Caco-2 (cell line): ENCODE results near the gene EMX1. TPM values are rescaled to one million over a fixed set of nuclear protein-coding genes. Genes with fewer than 3 reads are reported as not detected.
A peak's percentile ranks its signal among the peaks of the same experiment; 100 is the strongest.

Source experiments
- BruUV-seq: library from RNA; stranded (reverse); fragments of 400-500 nt; replicated peaks from 2 replicates; lab custom pipeline; 2021; lab: Mats Ljungman, UMichigan
- CTCF ChIA-PET: fragments of 300-600 bp; sonication (Branson Sonifier 250); formaldehyde crosslinking; loops from one replicate; lab custom pipeline; 2022; ENCODE audit warnings: antibody characterized with exemption; lab: Charles Lee
- POLR2A ChIA-PET: fragments of 300-600 bp; sonication (Branson Sonifier 250); formaldehyde crosslinking; loops from one replicate; lab custom pipeline; 2022; ENCODE audit warnings: antibody characterized with exemption; lab: Charles Lee
- DNase-seq, 2 experiments: peaks; one replicate each; pipeline versions ENCODE4 v3.0.0 to v3.0.0-alpha.2; 2020 to 2022
- H3K27me3 ChIP-seq: replicated peaks from 2 replicates; pipeline ENCODE4 v1.6.0; 2011; ENCODE audit warnings: low read length; ENCODE audit not compliant: control insufficient read depth, insufficient read depth
- H3K36me3 ChIP-seq: 2 replicates; pipeline ENCODE4 v1.5.1; 2011; ENCODE audit warnings: low read length; ENCODE audit not compliant: control insufficient read depth, insufficient read depth
- H3K4me1 ChIP-seq: fragments of 250-450 bp; sonication (Bioruptor Pico); 2 replicates; pipeline ENCODE4 v1.5.1; 2020; ENCODE audit warnings: mild to moderate bottlenecking
- H3K4me3 ChIP-seq: 2 replicates; pipeline ENCODE4 v1.5.1; 2011; ENCODE audit warnings: low read depth, mild to moderate bottlenecking, control low read depth, low read length
- H3K9me3 ChIP-seq: fragments of 250-450 bp; sonication (Bioruptor Pico); 2 replicates; pipeline ENCODE4 v1.5.1; 2020; ENCODE audit warnings: mild to moderate bottlenecking, moderate library complexity
- H3K27ac Mint-ChIP-seq: one replicate; pipeline ENCODE4 v1.8.0; 2022; ENCODE audit warnings: mixed read lengths; ENCODE audit not compliant: unreplicated experiment
- H3K27me3 Mint-ChIP-seq: one replicate; pipeline ENCODE4 v1.8.0; 2022; ENCODE audit warnings: mixed read lengths; ENCODE audit not compliant: insufficient read depth, unreplicated experiment
- H3K36me3 Mint-ChIP-seq: one replicate; pipeline ENCODE4 v1.8.0; 2022; ENCODE audit warnings: mild to moderate bottlenecking, mixed read lengths; ENCODE audit not compliant: insufficient read depth, unreplicated experiment
- H3K4me1 Mint-ChIP-seq: one replicate; pipeline ENCODE4 v1.8.0; 2022; ENCODE audit warnings: low read depth, mixed read lengths; ENCODE audit not compliant: unreplicated experiment
- H3K4me3 Mint-ChIP-seq: one replicate; pipeline ENCODE4 v1.8.0; 2022; ENCODE audit warnings: mild to moderate bottlenecking, moderate library complexity, mixed read lengths; ENCODE audit not compliant: unreplicated experiment
- H3K9me3 Mint-ChIP-seq: one replicate; pipeline ENCODE4 v1.8.0; 2022; ENCODE audit warnings: mixed read lengths; ENCODE audit not compliant: unreplicated experiment
- CTCF ChIP-seq, 2 experiments: fragments of 200-600 bp in 1 of 2; IDR thresholded peaks; 1 replicate in 1 of 2; 2 replicates in 1 of 2; pipeline versions ENCODE4 v1.5.1 to v1.8.0; 2011 to 2022; ENCODE audit warnings: antibody characterized with exemption in 1 of 2, control low read depth in 1 of 2, inconsistent platforms in 1 of 2, low read depth in 1 of 2, low read length in 1 of 2, mild to moderate bottlenecking in 1 of 2, moderate library complexity in 1 of 2; ENCODE audit not compliant: insufficient read depth in 1 of 2, severe bottlenecking in 1 of 2, unreplicated experiment in 1 of 2
- intact Hi-C: fragments of 100-400 bp; cut with micrococcal nuclease; formaldehyde crosslinking; loops from one replicate; pipeline ENCODE4 v1.10.0; 2022; ENCODE audit not compliant: unreplicated experiment
- total RNA-seq: library from RNA; stranded (reverse); gene quantifications from 2 replicates; pipeline ENCODE4 v1.2.3, GENCODE V29; 2022

Gene EMX1
- total RNA-seq, 1 experiment from 2014 or later, result 3.6 TPM

DNA sequence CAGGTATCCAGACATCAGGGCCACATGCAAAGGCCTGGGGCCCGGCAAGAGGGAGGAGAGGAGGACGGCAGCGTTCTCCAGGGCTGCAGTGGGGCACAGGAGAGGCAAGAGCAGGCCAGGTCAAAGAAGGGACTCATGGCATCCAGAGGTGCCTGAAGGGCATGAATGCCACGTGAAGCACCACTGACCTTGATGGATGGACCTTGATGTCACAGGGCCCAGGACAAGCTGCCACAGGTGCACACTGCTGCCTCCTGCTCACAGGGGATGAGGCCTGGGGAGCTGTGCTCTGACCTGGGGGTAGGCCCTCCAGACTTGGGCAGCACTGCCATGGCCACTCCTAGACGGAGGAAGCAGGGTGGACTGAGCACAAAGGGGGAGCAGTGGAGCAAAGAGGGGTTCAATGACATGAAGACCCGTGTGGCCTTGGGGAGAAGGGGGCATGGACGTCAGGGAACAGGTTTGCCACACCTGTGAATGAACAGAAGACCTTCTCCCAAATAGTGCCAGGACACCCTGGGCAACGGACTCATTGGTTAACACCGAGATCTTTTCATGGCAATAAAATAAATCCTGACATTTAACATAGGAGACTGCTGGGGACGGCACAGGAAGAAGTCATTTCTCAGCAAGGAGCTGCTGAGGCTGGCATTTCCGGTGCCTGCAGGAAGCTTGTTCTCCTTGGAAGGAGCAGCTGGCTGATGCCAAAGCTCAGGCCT is 65.6 kb downstream of the EMX1 start:
- H3K36me3 Mint-ChIP-seq, result no peaks in the 10 kb centered on the region
- no peak overlapping the region for H3K4me3 ChIP-seq
- no peak for DNase-seq
- BruUV-seq, result no TSS peak
- peaks cover 32% of the 10 kb centered on the region for H3K4me1 ChIP-seq
- H3K27me3 Mint-ChIP-seq, result no peaks in the 10 kb centered on the region
- intact Hi-C loops, result no loop called here
- TF ChIP-seq CTCF (IDR thresholded peaks at IDR 0.05; ENCODE audit: insufficient read depth in 1 of 2, low read depth in 1 of 2, low read length in 1 of 2, severe bottlenecking in 1 of 2, unreplicated experiment in 1 of 2), result no peak
- no peaks in the 10 kb centered on the region for H3K9me3 Mint-ChIP-seq
- no peaks in the 10 kb centered on the region for H3K36me3 ChIP-seq
- no peak overlapping the region for H3K27ac Mint-ChIP-seq
- no peaks in the 10 kb centered on the region for H3K9me3 ChIP-seq
- H3K4me1 Mint-ChIP-seq, result peaks cover 30% of the 10 kb centered on the region
- no peak overlapping the region for H3K4me3 Mint-ChIP-seq
- POLR2A ChIA-PET, result no interaction called here
- CTCF ChIA-PET, result no interaction called here
- H3K27me3 ChIP-seq, result no peaks in the 10 kb centered on the region

DNA sequence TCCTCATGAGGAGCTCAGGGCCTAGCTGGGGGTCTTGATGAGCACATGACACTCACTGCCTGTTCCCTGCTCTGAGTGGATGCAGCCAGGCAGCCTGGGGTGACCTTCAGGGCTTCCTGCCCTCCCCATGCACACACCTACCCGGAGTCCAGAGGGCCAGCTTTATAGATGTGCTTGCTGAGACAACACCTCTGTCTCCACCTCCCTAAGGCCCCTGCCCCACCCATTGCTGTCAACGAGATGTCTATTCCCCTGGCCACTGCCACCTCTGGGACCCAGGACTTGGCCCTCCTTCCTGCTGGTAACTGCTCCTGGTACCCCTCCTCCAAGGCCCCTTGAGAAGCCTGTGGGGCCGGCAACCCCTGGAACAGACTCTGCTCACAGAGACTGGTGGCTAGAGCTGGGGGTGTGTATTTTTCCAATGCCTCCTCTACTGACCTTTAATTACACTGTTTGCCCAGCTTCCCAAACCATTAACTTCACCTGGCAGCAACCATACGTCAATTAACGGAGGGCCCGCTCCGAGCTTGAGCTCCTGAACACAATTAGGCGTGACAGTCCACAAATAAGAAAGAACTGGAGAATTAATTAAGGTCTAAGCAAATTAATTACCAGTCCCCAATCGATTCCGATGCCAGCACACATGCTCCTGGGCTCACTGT is 66.3 kb downstream of the EMX1 start:
- ChIA-PET POLR2A (no interaction called here), CTCF (interaction anchor here (1.3 kb wide), 1 partner anchor 10 kb away, joined by 3 read pairs; no protein-coding TSS in a partner anchor)
- Mint-ChIP-seq H3K4me1 (peaks cover 30% of the 10 kb centered on the region), H3K27me3 (no peaks in the 10 kb centered on the region), H3K27ac (no peak overlapping the region), H3K4me3 (no peak overlapping the region), H3K9me3 (no peaks in the 10 kb centered on the region), H3K36me3 (no peaks in the 10 kb centered on the region)
- Histone ChIP-seq H3K4me3 (no peak overlapping the region), H3K9me3 (no peaks in the 10 kb centered on the region), H3K4me1 (peaks cover 32% of the 10 kb centered on the region), H3K36me3 (no peaks in the 10 kb centered on the region), H3K27me3 (no peaks in the 10 kb centered on the region)
- DNase-seq, result no peak
- no TSS peak for BruUV-seq
- no peak for TF ChIP-seq CTCF (IDR thresholded peaks at IDR 0.05; ENCODE audit: insufficient read depth in 1 of 2, low read depth in 1 of 2, low read length in 1 of 2, severe bottlenecking in 1 of 2, unreplicated experiment in 1 of 2)
- intact Hi-C loops, result no loop called here

DNA sequence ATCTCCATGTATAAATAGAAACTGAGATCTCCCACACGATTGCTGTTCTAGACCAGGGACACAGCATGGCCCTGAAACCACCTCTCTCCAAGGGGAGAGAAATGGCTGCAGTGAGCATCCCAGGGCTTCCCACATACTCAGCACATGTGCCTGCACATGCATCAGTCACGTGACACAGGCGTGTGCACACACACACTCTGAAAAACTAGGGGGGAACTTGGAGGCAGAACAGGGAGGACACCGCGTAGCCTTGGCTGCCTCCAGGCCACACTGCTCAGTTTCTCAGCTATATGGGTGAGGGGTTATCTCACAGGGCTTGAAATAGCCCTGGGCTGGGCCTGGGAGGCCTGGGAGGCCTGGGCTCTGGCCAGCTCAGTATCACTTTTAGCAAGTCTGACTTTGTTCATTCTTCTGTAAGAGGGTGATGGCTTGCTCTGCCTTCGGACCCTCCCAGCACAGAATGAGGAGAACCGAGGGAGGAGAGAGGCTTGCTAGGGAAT is 66.9 kb downstream of the EMX1 start:
- no peak for DNase-seq
- no peak overlapping the region for H3K4me3 ChIP-seq
- CTCF ChIA-PET, result interaction anchor here (1.1 to 1.3 kb wide), 2 partner anchors 10 to 193 kb away, joined by 3 to 4 read pairs; no protein-coding TSS in a partner anchor
- TF ChIP-seq CTCF (IDR thresholded peaks at IDR 0.05; ENCODE audit: insufficient read depth in 1 of 2, low read depth in 1 of 2, low read length in 1 of 2, severe bottlenecking in 1 of 2, unreplicated experiment in 1 of 2), result no peak
- H3K27me3 ChIP-seq, result no peaks in the 10 kb centered on the region
- Mint-ChIP-seq H3K4me1 (peaks cover 30% of the 10 kb centered on the region), H3K9me3 (no peaks in the 10 kb centered on the region), H3K4me3 (no peak overlapping the region), H3K36me3 (no peaks in the 10 kb centered on the region), H3K27me3 (no peaks in the 10 kb centered on the region), H3K27ac (peak overlapping the region; percentile 20)
- POLR2A ChIA-PET, result no interaction called here
- H3K4me1 ChIP-seq, result peaks cover 32% of the 10 kb centered on the region
- no peaks in the 10 kb centered on the region for H3K36me3 ChIP-seq
- BruUV-seq, result no TSS peak
- H3K9me3 ChIP-seq, result no peaks in the 10 kb centered on the region
- intact Hi-C loops, result no loop called here

Other genes starting within 250 kb of the EMX1 start
- gene EXOC6B, start 91.5 kb upstream of the EMX1 start, total RNA-seq, result 36.1 and 38.0 TPM in 2 replicates
- 49.6 and 51.5 TPM in 2 replicates for gene SPR, start 30.1 kb upstream of the EMX1 start, total RNA-seq
- gene SFXN5, start 154.2 kb downstream of the EMX1 start, total RNA-seq, result 26.8 and 31.3 TPM in 2 replicates
- gene RAB11FIP5, start 195.4 kb downstream of the EMX1 start, total RNA-seq, result 17.3 and 17.4 TPM in 2 replicates